HUES6 (cell line): ENCODE results near the gene TDRD10.
"Not testable (repeated sequence)": the region's sequence is repeated elsewhere in the genome, so short reads cannot be mapped to it uniquely, and the experiment has no call there.

Source experiments
- H3K27ac ChIP-seq: 2 replicates; pipeline ENCODE4 v1.7.0; 2013; ENCODE audit warnings: low read depth, mild to moderate bottlenecking, low read length, inconsistent platforms
- H3K27me3 ChIP-seq: 2 replicates; pipeline ENCODE4 v1.6.1; 2013; ENCODE audit warnings: low read length; ENCODE audit not compliant: control insufficient read depth, insufficient read depth
- H3K36me3 ChIP-seq: 2 replicates; pipeline ENCODE4 v1.6.1; 2013; ENCODE audit warnings: low read length; ENCODE audit not compliant: control insufficient read depth, insufficient read depth
- H3K4me1 ChIP-seq: 2 replicates; pipeline ENCODE4 v1.6.1; 2013; ENCODE audit warnings: low read length; ENCODE audit not compliant: control insufficient read depth, insufficient read depth
- H3K4me3 ChIP-seq: 2 replicates; pipeline ENCODE4 v1.5.1; 2013; ENCODE audit warnings: low read depth, low read length
- H3K9ac ChIP-seq: one replicate; pipeline ENCODE4 v1.6.1; 2013; ENCODE audit warnings: mild to moderate bottlenecking, low read length
- H3K9me3 ChIP-seq: 2 replicates; pipeline ENCODE4 v1.6.1; 2013; ENCODE audit warnings: low read depth, low read length; ENCODE audit not compliant: control insufficient read depth, insufficient read depth

Gene TDRD10

DNA sequence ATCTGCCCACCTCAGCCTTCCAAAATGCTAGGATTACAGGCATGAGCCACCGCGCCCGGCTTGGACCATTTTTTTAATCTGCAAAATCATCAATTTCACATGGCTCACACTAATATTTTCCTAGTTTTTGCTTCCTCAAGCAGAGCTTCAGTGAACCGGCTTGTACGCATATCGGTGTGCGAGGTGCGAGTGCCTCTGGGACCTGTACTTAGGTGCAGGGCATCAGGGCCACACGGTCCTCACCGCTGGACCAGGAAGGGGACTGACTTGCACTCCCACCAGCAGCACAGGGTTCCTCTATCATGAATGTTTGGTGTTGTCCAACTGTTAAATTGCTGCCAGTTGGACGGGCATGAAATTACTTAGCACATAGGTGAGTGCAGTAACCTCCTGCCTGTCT lies 15.6 kb downstream of the TDRD10 start:
- H3K27me3 ChIP-seq = peaks cover 3% of the 10 kb centered on the region; the same call in 1 of the 2 replicates

DNA sequence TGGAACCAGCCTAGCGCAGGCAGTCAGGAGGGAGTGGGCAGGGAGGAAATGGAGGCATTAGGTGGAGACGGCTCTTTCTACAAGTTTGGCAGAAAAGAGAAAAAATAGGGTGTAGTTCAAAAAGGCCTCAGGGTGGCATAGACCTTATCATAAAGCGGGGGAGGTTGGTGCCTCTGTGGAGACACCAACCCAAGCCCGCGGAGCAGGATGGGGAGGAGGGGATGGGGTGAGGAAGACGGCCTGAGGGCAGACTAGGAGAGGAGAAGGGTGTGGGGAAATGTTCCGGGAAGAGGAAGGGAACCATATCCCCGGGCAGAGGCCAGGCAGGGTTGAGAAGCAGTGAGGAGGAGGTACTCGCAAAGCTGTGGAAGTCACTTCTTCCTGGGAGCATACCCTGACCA lies 17.6 kb downstream of the TDRD10 start:
- Histone ChIP-seq H3K4me1 (no peaks in the 10 kb centered on the region; the same call in 1 of the 2 replicates), H3K27ac (no peak overlapping the region), H3K4me3 (no peak overlapping the region), H3K36me3 (no peaks in the 10 kb centered on the region), H3K9ac (no peak overlapping the region), H3K27me3 (peaks cover 3% of the 10 kb centered on the region; the same call in 1 of the 2 replicates), H3K9me3 (no peaks in the 10 kb centered on the region)

More for the DNA sequence above, 15.6 kb downstream of the TDRD10 start:
- no peak overlapping the region for H3K27ac ChIP-seq
- H3K4me1 ChIP-seq = no peaks in the 10 kb centered on the region; the same call in 1 of the 2 replicates
- no peak overlapping the region for H3K4me3 ChIP-seq
- H3K36me3 ChIP-seq = no peaks in the 10 kb centered on the region
- H3K9me3 ChIP-seq = no peaks in the 10 kb centered on the region
- H3K9ac ChIP-seq = no peak overlapping the region

DNA sequence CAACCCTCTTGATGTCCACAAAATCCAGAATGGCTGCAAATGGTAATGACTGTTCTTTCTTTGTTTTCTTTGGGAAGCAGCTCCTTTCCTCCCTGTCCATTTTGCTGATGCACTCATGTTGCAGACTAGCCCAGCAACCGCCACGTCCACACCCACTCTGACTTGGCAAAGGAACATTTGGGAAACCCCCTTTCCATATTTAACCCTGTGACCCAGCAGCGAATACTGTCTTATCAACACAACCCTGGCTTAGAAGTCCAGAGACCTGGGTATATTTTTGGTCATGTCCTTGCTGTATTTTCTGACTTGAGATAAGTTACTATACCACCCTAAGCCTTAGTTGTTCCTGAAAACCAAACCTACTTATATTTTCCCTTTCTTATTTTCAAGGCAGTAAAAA lies 18.3 kb downstream of the TDRD10 start:
- H3K27ac ChIP-seq = no peak overlapping the region
- H3K4me1 ChIP-seq = no peaks in the 10 kb centered on the region; the same call in 1 of the 2 replicates
- H3K9me3 ChIP-seq = no peaks in the 10 kb centered on the region
- H3K36me3 ChIP-seq = no peaks in the 10 kb centered on the region
- peaks cover 3% of the 10 kb centered on the region; the same call in 1 of the 2 replicates for H3K27me3 ChIP-seq
- H3K4me3 ChIP-seq = no peak overlapping the region
- H3K9ac ChIP-seq = no peak overlapping the region

DNA sequence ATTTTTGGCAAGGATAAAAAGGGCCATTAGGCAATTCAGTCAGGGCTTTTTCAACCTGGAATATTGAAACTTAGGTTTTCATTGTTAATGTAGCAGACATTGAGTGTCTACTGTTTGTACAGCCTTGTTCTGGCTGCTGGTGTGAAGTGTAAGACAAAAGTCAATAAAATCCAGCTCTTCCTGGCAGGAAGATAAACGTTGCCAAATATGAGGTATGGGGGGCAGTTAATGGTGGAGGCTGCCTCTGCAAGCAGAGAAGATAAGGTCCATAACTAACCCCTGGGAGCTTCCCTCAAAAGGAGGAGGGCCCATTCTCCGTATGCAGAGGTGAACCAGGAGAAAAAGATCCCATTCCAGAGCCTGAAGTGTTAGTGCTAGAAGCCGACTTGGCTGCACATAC lies 19.7 kb downstream of the TDRD10 start:
- no peaks in the 10 kb centered on the region for H3K9me3 ChIP-seq
- H3K9ac ChIP-seq = no peak overlapping the region
- no peaks in the 10 kb centered on the region for H3K27me3 ChIP-seq
- H3K27ac ChIP-seq = no peak overlapping the region
- H3K4me1 ChIP-seq = no peaks in the 10 kb centered on the region; the same call in 1 of the 2 replicates
- no peak overlapping the region for H3K4me3 ChIP-seq
- H3K36me3 ChIP-seq = no peaks in the 10 kb centered on the region

DNA sequence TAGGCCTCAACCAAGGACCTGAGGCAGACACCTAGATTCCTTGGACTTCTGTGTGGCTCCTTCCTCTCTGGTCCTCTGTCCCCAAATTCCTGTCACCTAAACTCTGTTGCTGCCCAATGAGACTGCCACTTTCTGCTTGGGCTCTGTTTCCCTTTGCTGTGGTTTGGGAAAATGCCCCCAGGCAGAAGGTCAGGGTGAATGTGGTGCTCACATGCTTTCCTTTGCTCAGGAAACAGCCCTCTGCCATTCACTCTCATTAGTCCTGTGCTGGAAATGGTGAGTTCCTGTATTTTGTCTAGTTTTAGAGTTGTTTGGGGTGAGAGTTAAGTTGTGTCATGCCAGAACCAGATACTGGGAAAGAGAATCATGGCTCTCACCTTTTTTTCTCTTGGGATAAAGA lies 22.9 kb downstream of the TDRD10 start:
- no peaks in the 10 kb centered on the region for H3K9me3 ChIP-seq
- no peaks in the 10 kb centered on the region for H3K27me3 ChIP-seq
- no peaks in the 10 kb centered on the region; the same call in 1 of the 2 replicates for H3K4me1 ChIP-seq
- no peaks in the 10 kb centered on the region for H3K36me3 ChIP-seq
- no peak overlapping the region for H3K4me3 ChIP-seq
- no peak overlapping the region for H3K9ac ChIP-seq
- H3K27ac ChIP-seq = no peak overlapping the region

DNA sequence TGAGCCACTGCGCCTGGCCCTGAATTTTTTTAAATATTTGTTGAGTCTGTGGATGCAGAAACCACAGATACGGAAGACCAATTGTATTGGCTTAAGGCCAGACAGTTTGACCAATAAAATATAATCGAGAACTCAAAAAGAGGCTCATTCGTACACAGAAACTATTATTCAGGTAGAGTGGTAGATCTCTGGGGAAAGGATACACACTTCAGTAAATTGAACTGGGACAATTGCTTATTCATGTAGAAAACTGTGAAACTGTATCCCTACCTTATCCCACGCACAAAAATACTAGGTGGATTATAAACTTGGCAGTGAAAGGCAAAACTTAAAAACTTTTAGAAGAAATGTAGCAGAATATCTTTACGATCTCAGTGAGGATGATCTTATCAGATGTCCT lies 25.2 kb downstream of the TDRD10 start:
- Histone ChIP-seq H3K9ac (no peak overlapping the region), H3K27me3 (no peaks in the 10 kb centered on the region), H3K4me3 (no peak overlapping the region), H3K27ac (no peak overlapping the region), H3K36me3 (no peaks in the 10 kb centered on the region), H3K4me1 (no peaks in the 10 kb centered on the region), H3K9me3 (peaks cover 3% of the 10 kb centered on the region; the same call in 1 of the 2 replicates)

DNA sequence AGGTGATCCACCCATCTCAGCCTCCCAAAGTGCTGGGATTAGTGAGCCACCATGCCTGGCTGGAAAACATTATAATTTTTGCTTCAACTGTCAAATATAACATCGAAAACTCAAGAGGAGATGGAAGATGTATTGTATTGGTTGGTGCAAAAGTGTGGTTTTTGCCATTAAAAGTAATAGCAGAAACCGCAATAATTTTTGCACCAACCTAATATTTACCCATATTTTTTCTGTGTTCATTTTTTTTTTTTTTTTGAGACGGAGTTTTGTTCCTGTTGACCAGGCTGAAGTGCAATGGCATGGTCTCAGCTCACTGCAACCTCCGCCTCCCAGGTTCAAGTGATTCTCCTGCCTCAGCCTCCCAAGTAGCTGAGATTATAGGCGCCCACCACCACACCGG lies 27.3 kb downstream of the TDRD10 start:
- Histone ChIP-seq H3K36me3 (no peaks in the 10 kb centered on the region), H3K4me1 (no peaks in the 10 kb centered on the region), H3K9ac (no peak overlapping the region), H3K9me3 (peaks cover 9% of the 10 kb centered on the region; the same call in 1 of the 2 replicates), H3K27me3 (no peaks in the 10 kb centered on the region), H3K27ac (no peak overlapping the region), H3K4me3 (no peak overlapping the region)

DNA sequence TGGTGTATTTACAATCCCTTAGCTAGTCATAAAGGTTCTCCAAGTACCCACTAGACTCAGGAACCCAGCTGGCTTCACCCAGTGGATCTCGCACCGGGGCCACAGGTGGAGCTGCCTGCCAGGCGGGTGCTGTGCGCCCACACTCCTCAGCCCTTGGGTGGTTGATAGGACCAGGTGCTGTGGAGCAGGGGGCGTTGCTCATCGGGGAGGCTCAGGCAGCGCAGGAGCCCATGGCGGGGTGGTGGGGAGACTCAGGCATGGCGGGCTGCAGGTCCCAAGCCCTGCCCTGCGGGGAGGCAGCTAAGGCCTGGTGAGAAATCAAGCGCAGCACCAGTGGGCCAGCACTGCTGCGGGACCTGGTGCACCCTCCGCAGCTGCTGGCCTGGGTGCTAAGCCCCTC lies 29.9 kb downstream of the TDRD10 start:
- H3K27me3 ChIP-seq, H3K4me1 ChIP-seq: not testable (repeated sequence)

DNA sequence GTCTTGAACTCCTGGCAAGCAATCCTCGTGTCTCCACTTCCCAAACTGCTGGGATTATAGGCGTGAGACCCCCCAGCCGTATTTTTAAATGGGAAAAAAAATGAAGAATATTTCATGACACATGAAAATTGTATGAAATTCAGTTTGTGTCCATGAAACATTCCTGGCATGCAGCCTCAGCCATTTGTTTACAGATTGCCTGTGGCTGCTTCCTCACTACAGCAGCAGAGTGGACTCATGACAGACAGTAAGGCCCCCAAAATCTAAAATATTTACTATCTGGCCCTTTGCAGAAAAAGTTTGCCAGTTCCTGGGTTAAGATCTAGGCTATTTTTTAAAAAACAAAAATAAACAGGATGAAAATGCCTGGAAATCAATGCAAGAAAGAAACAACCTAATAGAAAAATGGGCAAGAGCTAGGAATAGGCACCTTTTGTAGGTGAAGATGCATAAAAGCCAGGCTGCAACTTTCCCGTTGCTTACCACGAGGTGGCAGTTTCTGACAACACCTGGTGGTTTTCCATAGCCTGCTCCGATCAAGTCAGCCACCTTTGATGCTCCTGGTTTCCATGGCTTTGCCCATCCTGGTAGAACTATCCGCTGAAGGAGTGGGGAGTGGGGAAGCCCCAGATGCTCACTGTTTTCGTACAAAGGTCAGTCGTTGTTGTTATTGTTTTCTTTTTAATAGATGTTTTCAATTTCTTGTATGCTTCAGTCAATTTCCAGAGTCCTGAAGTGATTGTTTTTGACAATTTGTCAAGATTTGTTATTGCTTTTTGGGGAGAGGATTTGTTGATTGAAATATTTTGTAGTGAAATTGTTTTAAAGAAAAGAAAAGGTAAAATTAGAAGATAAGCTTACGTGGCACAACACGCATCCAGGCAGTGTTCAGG lies 32.2 kb downstream of the TDRD10 start:
- Histone ChIP-seq H3K4me3 (no peak overlapping the region), H3K9me3 (peaks cover 9% of the 10 kb centered on the region; the same call in 1 of the 2 replicates), H3K27me3 (no peaks in the 10 kb centered on the region), H3K27ac (no peak overlapping the region), H3K36me3 (no peaks in the 10 kb centered on the region), H3K9ac (no peak overlapping the region), H3K4me1 (peaks cover 3% of the 10 kb centered on the region; the same call in 1 of the 2 replicates)

More for the DNA sequence above, 29.9 kb downstream of the TDRD10 start:
- not testable (repeated sequence) for H3K9me3 ChIP-seq, H3K27ac ChIP-seq, H3K9ac ChIP-seq, H3K36me3 ChIP-seq, H3K4me3 ChIP-seq

DNA sequence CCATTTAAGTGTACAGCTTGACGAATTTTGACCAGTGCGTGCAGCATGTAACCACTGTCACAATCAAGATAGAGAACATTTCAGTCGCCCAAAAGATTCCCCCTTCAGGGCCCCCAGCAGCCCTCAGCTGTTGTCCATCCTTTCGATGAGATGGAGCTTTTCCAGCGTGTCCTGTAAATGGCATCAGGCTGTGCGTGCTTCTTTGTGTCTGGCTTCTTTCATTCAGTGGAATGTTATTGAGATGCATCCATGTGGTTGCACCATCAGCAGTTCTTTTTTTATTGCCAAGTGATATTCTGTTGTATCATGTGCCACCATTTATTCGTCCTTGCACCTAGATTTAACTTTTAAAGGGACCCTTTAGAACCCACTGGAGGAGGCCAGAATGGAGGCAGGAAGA lies 34.6 kb downstream of the TDRD10 start:
- H3K9ac ChIP-seq = no peak overlapping the region
- peaks cover 3% of the 10 kb centered on the region; the same call in 1 of the 2 replicates for H3K4me1 ChIP-seq
- no peak overlapping the region for H3K4me3 ChIP-seq
- H3K36me3 ChIP-seq = no peaks in the 10 kb centered on the region
- peaks cover 9% of the 10 kb centered on the region; the same call in 1 of the 2 replicates for H3K9me3 ChIP-seq
- H3K27me3 ChIP-seq = no peaks in the 10 kb centered on the region
- H3K27ac ChIP-seq = no peak overlapping the region
